Hepatocyte (in vitro differentiated cells): ENCODE results near the gene CRCP.

Experiments
- EZH2 ChIP-seq: fragments of 200-600 bp; sonication (generic); IDR thresholded peaks from 2 replicates; pipeline ENCODE4 v1.6.1; 2016; ENCODE audit warnings: antibody characterized with exemption, mild to moderate bottlenecking, borderline replicate concordance
- EZH2phosphoT487 ChIP-seq: fragments of 200-600 bp; sonication (generic); IDR thresholded peaks from one replicate; pipeline ENCODE4 v1.6.1; 2018; ENCODE audit warnings: antibody characterized with exemption, mild to moderate bottlenecking, low read depth, moderate library complexity; ENCODE audit not compliant: unreplicated experiment, severe bottlenecking
- TF ChIP-seq, protein P1 (sequence below): fragments of 200-600 bp; sonication (generic); IDR thresholded peaks from 2 replicates; pipeline ENCODE4 v1.5.1; 2016; ENCODE audit warnings: antibody characterized with exemption, mild to moderate bottlenecking; ENCODE audit not compliant: poor library complexity

DNA sequence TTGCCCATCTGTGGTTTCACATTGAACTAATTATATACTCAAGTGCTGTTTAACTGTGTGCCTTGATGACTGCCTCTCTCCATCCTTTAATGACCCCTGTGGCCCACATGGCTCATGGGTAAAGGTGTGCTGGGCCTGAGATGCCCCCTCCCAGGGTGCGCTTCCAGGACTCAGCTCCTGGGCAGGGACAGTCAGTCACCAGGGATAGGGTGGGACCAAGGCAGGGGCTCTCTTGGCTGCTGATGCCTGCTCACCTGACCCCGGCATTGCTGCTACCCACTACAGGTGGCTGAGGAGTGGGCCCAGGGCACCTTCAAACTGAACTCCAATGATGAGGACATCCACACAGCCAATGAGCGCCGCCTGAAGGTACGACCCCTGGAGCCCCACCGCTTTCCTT, 32.6 kb upstream of the CRCP start:
- TF ChIP-seq EZH2 (no peak), EZH2phosphoT487 (no peak)
- TF ChIP-seq, protein P1, sequence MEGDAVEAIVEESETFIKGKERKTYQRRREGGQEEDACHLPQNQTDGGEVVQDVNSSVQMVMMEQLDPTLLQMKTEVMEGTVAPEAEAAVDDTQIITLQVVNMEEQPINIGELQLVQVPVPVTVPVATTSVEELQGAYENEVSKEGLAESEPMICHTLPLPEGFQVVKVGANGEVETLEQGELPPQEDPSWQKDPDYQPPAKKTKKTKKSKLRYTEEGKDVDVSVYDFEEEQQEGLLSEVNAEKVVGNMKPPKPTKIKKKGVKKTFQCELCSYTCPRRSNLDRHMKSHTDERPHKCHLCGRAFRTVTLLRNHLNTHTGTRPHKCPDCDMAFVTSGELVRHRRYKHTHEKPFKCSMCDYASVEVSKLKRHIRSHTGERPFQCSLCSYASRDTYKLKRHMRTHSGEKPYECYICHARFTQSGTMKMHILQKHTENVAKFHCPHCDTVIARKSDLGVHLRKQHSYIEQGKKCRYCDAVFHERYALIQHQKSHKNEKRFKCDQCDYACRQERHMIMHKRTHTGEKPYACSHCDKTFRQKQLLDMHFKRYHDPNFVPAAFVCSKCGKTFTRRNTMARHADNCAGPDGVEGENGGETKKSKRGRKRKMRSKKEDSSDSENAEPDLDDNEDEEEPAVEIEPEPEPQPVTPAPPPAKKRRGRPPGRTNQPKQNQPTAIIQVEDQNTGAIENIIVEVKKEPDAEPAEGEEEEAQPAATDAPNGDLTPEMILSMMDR = no peak
